K562 (cell line): ENCODE data around the gene BBS1. TPM values are rescaled to one million over a fixed set of nuclear protein-coding genes. Genes with fewer than 3 reads are reported as not detected.

Source experiments
- CBX5 ChIP-seq: IDR thresholded peaks from 2 replicates; pipeline ENCODE4 v1.6.1; 2014; ENCODE audit warnings: low read depth, borderline replicate concordance
- CHD1 ChIP-seq: fragments of 200-600 bp; sonication (generic); IDR thresholded peaks from one replicate; pipeline ENCODE4 v1.6.1; 2012; ENCODE audit warnings: mild to moderate bottlenecking, moderate library complexity, low read length, inconsistent platforms
- CREB1 ChIP-seq, 2 experiments: sonication (generic) in 1 of 2; formaldehyde crosslinking in 1 of 2; IDR thresholded peaks; 2 replicates each; pipeline versions ENCODE4 v1.6.1 to v1.8.0; 2012 to 2022; ENCODE audit warnings: inconsistent platforms in 1 of 2, mild to moderate bottlenecking in 1 of 2, missing genetic modification reagents in 1 of 2, moderate library complexity in 1 of 2
- EGR1 ChIP-seq: fragments of 450-650 bp; conservative IDR thresholded peaks from 2 replicates; pipeline ENCODE4 v1.6.1; 2017; ENCODE audit warnings: mild to moderate bottlenecking
- ETV1 ChIP-seq: fragments of 450-650 bp; conservative IDR thresholded peaks from 2 replicates; pipeline ENCODE4 v1.6.1; 2016; ENCODE audit warnings: missing genetic modification characterization, control low read depth, low read depth, missing compliant biosample characterization
- GABPB2 ChIP-seq: fragments of 250-450 bp; sonication (Bioruptor Pico); conservative IDR thresholded peaks from 2 replicates; pipeline ENCODE4 v1.5.1; 2021; ENCODE audit warnings: mild to moderate bottlenecking
- GMEB1 ChIP-seq: fragments of 250-450 bp; sonication (Bioruptor Pico); IDR thresholded peaks from 2 replicates; pipeline ENCODE4 v1.4.0; 2020; ENCODE audit warnings: mild to moderate bottlenecking
- ILK ChIP-seq: fragments of 450-650 bp; IDR thresholded peaks from 2 replicates; pipeline ENCODE4 v1.6.1; 2016; ENCODE audit warnings: missing genetic modification characterization, low read depth, mild to moderate bottlenecking, missing compliant biosample characterization, moderate library complexity, borderline replicate concordance
- NR1H2 ChIP-seq: sonication (generic); formaldehyde crosslinking; IDR thresholded peaks from 2 replicates; pipeline ENCODE4 v1.4.0; 2020; ENCODE audit warnings: mild to moderate bottlenecking, missing genetic modification reagents
- NUFIP1 ChIP-seq: fragments of 450-650 bp; IDR thresholded peaks from 2 replicates; pipeline ENCODE4 v1.6.1; 2018; ENCODE audit not compliant: partially characterized antibody
- PKNOX1 ChIP-seq: fragments of 450-650 bp; IDR thresholded peaks from 2 replicates; pipeline ENCODE4 v1.6.1; 2016
- SRSF9 ChIP-seq: fragments of 200-400 bp; formaldehyde crosslinking; IDR thresholded peaks from 2 replicates; pipeline ENCODE4 v1.6.1; 2017; ENCODE audit warnings: low read depth, low read length, borderline replicate concordance
- STAT5A ChIP-seq: IDR thresholded peaks from 2 replicates; pipeline ENCODE4 v1.6.1; 2012; ENCODE audit warnings: low read length, inconsistent platforms, borderline replicate concordance
- TCF3 ChIP-seq: sonication (generic); formaldehyde crosslinking; IDR thresholded peaks from 2 replicates; pipeline ENCODE4 v1.4.0; 2020; ENCODE audit warnings: mild to moderate bottlenecking, missing genetic modification reagents
- TRIM24 ChIP-seq, 2 experiments: fragments of 450-650 bp; IDR thresholded peaks; 2 replicates each; pipeline ENCODE4 v1.6.1; 2016
- ZBED1 ChIP-seq: IDR thresholded peaks from 2 replicates; pipeline ENCODE4 v1.6.1; 2014
- ZNF583 ChIP-seq: fragments of 250-450 bp; sonication (Bioruptor Pico); IDR thresholded peaks from 2 replicates; pipeline ENCODE4 v1.4.0; 2020
- ZNF707 ChIP-seq: fragments of 250-450 bp; sonication (Bioruptor Pico); conservative IDR thresholded peaks from 2 replicates; pipeline ENCODE4 v1.8.0; 2022; ENCODE audit warnings: inconsistent platforms, mild to moderate bottlenecking, moderate library complexity
- ZNF77 ChIP-seq: fragments of 250-450 bp; sonication (Bioruptor Pico); IDR thresholded peaks from 2 replicates; pipeline ENCODE4 v1.5.0; 2020
- ZNF778 ChIP-seq: fragments of 450-650 bp; formaldehyde crosslinking; IDR thresholded peaks from 2 replicates; pipeline ENCODE4 v1.4.0; 2020; ENCODE audit warnings: mild to moderate bottlenecking, moderate library complexity
- polyA plus RNA-seq, 8 experiments: library from polyadenylated mRNA; depleted of rRNA in 4 of 8; stranded (reverse) in 5 of 8; unstranded in 3 of 8; fragments of >200 nt; fragmentation: Nextera tagmentation in 2 of 8; fragmentation: Illumina TruSeq in 1 of 8; extraction: Ambion mirVana in 2 of 8; extraction: Trizol in 1 of 8; gene quantifications; 2 replicates each; pipeline versions ENCODE4 v1.2.1 to v1.2.3, GENCODE V29; 2011 to 2014; ENCODE audit warnings: inconsistent platforms in 1 of 8, missing spikeins in 1 of 8
- total RNA-seq, 7 experiments: library from RNA; depleted of rRNA in 6 of 7; stranded (reverse); fragments of >200 nt in 6 of 7; fragmentation: Illumina TruSeq in 2 of 7; extraction: Trizol in 2 of 7; gene quantifications; 2 replicates each; pipeline versions ENCODE4 v1.2.1 to v1.2.3, GENCODE V29; 2011 to 2021; ENCODE audit warnings: low replicate concordance in 1 of 7
- TF ChIP-seq, protein P1 (sequence below): sonication (generic); formaldehyde crosslinking; IDR thresholded peaks from 2 replicates; pipeline ENCODE4 v1.5.0; 2020; ENCODE audit warnings: missing genetic modification reagents

Gene BBS1
- total and polyA plus RNA-seq, 9 of the 15 experiments (the other 6 are each of a cell fraction or from before 2014, with no cell fraction given) = 9.0 to 19.8 (median 12.1) TPM

DNA sequence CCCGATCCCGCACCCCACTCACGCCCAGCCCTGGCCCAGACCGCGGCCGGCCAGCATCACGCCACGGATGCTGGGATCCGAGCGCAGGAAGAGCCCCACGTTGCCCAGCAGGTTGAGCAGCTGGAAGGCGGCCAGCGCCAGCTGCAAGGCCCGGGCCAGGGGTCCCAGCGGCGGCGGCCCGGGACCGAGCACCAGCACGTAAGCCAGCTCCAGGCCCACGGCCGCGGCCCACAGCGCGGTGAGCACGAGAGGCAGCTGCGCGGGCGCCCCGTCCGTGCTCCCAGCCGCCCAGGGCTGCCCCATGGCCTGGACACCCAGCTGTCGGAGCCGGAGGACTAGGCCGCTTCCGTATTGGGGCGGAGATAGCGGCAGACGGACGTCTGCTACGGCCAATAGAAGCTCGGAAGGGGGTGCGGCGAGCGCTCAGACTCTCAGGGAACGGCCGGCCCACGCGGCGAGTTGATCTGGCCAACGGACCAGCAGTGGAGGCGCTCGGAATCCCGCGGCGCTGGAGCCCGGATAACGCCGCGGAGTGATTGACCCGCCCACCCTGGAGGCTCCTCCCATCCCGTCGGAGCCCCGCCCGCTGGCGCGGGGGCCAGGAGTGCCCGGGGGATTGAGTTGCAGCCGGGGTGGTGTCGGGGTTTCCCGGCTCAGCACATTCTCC is 35.4 kb downstream of the BBS1 start, which contains the start of gene ZDHHC24 (continued):
- TF ChIP-seq GMEB1 (CRISPR knock-in tag) (peak; percentile 64), ZNF707 (CRISPR knock-in tag) (no peak), GABPB2 (no peak), ILK (tag) (no peak), TRIM24 (IDR thresholded peaks at IDR 0.05) (no peak), CBX5 (no peak), ZBED1 (no peak), CHD1 (peak; percentile 56), STAT5A (no peak), PKNOX1 (peak; percentile 99), TCF3 (CRISPR knock-in tag) (0 out of 2 replicates have a peak, but pooled peaks have one; percentile 7), EGR1 (peak; percentile 72), ETV1 (tag) (no peak), ZNF77 (CRISPR knock-in tag) (no peak), SRSF9 (no peak), NUFIP1 (no peak), NR1H2 (CRISPR knock-in tag) (0 out of 2 replicates have a peak, but pooled peaks have one; percentile 52), CREB1 (IDR thresholded peaks at IDR 0.05) (peak; percentile 48), CREB1 (CRISPR knock-in tag; IDR thresholded peaks at IDR 0.05) (no peak; the same call in 1 of the 2 replicates), ZNF778 (CRISPR knock-in tag) (no peak), ZNF583 (no peak)
- TF ChIP-seq, protein P1, sequence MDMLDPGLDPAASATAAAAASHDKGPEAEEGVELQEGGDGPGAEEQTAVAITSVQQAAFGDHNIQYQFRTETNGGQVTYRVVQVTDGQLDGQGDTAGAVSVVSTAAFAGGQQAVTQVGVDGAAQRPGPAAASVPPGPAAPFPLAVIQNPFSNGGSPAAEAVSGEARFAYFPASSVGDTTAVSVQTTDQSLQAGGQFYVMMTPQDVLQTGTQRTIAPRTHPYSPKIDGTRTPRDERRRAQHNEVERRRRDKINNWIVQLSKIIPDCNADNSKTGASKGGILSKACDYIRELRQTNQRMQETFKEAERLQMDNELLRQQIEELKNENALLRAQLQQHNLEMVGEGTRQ = no peak
